ENCODE data around the gene MGST1.

The MGST1 gene, protein sequence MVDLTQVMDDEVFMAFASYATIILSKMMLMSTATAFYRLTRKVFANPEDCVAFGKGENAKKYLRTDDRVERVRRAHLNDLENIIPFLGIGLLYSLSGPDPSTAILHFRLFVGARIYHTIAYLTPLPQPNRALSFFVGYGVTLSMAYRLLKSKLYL

DNA sequence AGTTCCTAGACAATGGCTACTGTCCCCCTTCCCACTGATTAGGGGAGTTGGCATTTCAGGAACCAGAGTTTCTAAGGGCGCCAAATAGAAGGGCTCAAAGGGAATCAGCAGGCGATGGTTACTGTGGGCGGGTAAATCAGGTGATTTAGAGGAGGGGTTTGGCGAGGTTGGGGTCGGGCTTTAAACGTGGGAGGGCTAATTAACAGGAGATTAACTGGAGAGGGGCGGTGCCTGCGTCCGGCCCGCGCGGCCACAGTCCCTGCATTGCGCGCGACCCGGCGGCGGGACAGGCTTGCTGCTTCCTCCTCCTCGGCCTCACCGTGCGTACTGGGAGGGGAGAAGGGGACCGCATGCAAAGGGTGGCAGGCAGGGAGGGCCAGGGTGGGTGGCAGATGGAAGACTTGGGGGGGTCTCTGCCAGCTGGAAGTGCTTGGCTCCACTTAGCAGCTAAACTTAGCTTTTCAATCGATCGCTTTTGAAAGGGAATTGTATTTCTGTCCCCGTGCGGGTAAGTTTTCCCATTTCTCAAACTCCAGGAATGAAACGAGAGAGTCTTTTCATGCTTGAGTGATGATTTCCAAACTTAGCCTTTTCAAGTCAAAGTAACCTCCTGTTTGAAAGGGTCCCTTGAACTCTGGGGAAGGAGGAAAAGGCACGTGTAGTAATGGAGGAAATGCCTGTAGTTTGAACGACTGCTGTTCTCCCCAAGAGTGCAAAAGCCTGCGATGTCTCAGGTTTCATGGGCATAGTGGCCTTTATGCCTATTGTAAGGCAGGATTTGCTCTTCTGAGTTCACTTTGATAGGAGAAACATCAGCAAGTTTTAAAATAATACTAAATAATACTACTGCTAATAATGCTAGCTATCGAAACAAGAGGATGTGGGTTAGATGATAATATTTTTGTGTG, at the start of gene MGST1:
MGST1 (plus strand) TSS at position 255 of the 908 bp plus-strand sequence. CDS start 6,608 bp downstream, outside the sequence.
- H3K4me3 ChIP-seq (ENCODE audit: control insufficient read depth, low read depth, low read length) = peak within 1 kb of the TSS; percentile 85
- peak; percentile 75 for DNase-seq (ENCODE audit: low read depth)

GRCh38 chr12:16299403-16299802, 48.0 kb upstream of the MGST1 start:
- H3K4me3 ChIP-seq (ENCODE audit: control insufficient read depth, low read depth, low read length) = no peak overlapping the region
- DNase-seq (ENCODE audit: low read depth) = peak; percentile 54
- TF ChIP-seq, protein P1, sequence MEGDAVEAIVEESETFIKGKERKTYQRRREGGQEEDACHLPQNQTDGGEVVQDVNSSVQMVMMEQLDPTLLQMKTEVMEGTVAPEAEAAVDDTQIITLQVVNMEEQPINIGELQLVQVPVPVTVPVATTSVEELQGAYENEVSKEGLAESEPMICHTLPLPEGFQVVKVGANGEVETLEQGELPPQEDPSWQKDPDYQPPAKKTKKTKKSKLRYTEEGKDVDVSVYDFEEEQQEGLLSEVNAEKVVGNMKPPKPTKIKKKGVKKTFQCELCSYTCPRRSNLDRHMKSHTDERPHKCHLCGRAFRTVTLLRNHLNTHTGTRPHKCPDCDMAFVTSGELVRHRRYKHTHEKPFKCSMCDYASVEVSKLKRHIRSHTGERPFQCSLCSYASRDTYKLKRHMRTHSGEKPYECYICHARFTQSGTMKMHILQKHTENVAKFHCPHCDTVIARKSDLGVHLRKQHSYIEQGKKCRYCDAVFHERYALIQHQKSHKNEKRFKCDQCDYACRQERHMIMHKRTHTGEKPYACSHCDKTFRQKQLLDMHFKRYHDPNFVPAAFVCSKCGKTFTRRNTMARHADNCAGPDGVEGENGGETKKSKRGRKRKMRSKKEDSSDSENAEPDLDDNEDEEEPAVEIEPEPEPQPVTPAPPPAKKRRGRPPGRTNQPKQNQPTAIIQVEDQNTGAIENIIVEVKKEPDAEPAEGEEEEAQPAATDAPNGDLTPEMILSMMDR (conservative IDR thresholded peaks at IDR 0.05; ENCODE audit: control insufficient read depth, insufficient read depth, low read depth, low read length) = no peak

More for the DNA sequence above, at the start of gene MGST1:
- TF ChIP-seq, protein P1 (conservative IDR thresholded peaks at IDR 0.05; ENCODE audit: control insufficient read depth, insufficient read depth, low read depth, low read length) = no peak

DNA sequence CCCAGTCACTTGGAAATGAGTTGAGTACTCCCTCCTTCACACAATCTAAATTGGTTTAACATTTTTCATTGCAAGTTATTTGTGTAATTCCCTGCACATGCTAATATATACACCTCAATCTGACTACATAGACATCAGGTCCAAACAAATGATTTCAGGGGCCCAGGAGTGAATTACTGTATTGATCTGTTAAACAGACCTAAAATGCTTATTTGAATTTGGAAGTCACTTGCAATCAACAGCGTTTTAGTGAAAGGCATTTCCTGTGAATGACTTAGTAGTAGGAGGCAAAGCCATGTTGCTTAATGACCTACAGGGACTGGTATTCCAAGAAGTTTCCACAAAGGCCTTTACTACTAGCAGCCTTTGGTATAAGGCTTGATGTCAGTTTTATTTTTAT, 47.3 kb upstream of the MGST1 start:
- H3K4me3 ChIP-seq (ENCODE audit: control insufficient read depth, low read depth, low read length) = no peak overlapping the region
- peak; percentile 56 for DNase-seq (ENCODE audit: low read depth)
- TF ChIP-seq, protein P1 (conservative IDR thresholded peaks at IDR 0.05; ENCODE audit: control insufficient read depth, insufficient read depth, low read depth, low read length) = no peak

DNA sequence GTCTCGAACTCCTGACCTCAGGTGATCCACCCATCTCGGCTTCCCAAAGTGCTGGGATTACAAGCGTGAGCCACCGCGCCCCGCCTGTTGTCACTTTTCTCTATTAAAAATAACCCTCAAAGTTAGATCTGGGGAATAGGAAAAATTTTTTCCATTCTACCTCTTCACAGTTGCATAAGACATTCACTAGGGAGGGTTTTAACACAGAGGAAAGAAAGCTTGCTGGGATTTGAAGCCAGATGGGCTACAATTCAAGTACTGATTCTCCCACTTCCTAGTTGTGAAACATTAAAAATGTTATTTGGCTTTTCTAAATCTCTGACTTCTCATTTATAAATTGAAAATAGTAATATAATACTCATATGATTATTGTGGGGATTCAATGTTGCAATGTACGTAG, 46.7 kb upstream of the MGST1 start:
- DNase-seq (ENCODE audit: low read depth) = peak; percentile 50
- TF ChIP-seq, protein P1 (conservative IDR thresholded peaks at IDR 0.05; ENCODE audit: control insufficient read depth, insufficient read depth, low read depth, low read length) = no peak

GRCh38 chr12:16303939-16304338, 43.5 kb upstream of the MGST1 start:
- DNase-seq (ENCODE audit: low read depth) = no peak
- TF ChIP-seq, protein P1 (conservative IDR thresholded peaks at IDR 0.05; ENCODE audit: control insufficient read depth, insufficient read depth, low read depth, low read length) = no peak
- no peak overlapping the region for H3K4me3 ChIP-seq (ENCODE audit: control insufficient read depth, low read depth, low read length)

More for the DNA sequence above, 46.7 kb upstream of the MGST1 start:
- no peak overlapping the region for H3K4me3 ChIP-seq (ENCODE audit: control insufficient read depth, low read depth, low read length)

DNA sequence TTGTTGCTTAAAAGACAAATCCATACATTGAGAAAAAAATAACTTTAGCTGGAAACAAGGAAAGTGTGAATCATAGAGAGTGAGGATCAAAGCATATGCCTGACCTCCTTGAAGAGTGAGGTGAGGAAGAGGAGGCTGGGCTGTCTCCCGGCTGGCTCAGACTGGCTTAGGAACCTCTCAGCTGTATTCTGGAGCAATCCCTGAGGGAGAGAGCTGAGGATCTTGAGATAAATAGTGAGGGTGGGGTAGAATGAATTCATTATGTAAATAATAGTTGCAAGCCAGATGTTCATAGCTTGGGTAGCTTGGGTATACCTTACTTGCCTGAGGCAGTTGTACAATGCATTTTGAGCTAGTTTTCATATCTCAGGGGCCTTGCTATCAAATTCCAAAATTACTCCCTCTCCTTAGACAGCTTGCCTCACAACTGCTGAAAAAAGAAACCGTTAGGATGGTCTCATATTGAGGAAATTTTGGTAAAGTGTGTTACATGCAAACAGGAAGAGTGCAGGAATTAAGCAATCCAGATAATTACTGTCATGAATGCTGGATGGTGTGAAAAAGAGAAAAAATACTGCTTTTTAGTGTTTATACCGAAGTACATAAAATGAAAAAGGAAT, 39.5 kb upstream of the MGST1 start:
- H3K4me3 ChIP-seq (ENCODE audit: control insufficient read depth, low read depth, low read length) = no peak overlapping the region
- peak; percentile 27 for DNase-seq (ENCODE audit: low read depth)
- TF ChIP-seq, protein P1 (conservative IDR thresholded peaks at IDR 0.05; ENCODE audit: control insufficient read depth, insufficient read depth, low read depth, low read length) = no peak
